Measurements from ENCODE around the gene AP2S1. TPM values are rescaled to one million over a fixed set of nuclear protein-coding genes. Genes with fewer than 3 reads are reported as not detected.

Gene AP2S1
- total and polyA plus RNA-seq, 2 of the 4 experiments (the other 2 are of a cell fraction), result 144 to 274 TPM

DNA sequence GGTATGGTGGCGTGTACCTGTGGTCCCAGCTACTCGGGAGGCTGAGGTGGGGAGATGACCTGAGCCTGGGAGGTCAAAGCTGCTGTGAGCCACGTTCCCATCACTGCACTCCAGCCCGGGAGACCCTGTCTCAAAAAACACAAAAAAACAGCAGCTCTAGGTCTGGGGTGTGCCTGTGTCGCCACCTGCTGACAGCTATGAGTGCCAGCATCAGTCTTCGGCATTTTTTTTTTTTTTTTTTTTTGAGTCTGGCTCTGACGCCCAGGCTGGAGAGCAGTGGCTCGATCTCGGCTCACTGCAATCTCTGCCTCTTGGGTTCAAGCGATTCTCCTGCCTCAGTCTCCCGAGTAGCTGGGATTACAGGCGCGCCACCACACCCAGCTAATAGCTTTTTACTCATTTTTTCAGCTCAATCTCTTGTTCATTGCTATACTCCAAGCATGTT lies 10.1 kb downstream of the AP2S1 start:
- H3K56ac ChIP-seq (ENCODE audit: extremely low read depth, insufficient read depth, low read length), result no peak overlapping the region
- H3K4me2 ChIP-seq (ENCODE audit: low read depth, low read length), result no peak overlapping the region
- H3K36me3 ChIP-seq (ENCODE audit: control insufficient read depth, insufficient read depth, low read length), result peaks cover 40% of the 10 kb centered on the region
- H3K14ac ChIP-seq (replicated peaks; ENCODE audit: low read depth, low read length), result no peak overlapping the region
- no peaks in the 10 kb centered on the region for H3K27me3 ChIP-seq (ENCODE audit: control insufficient read depth, insufficient read depth, low read length)
- H4K91ac ChIP-seq (ENCODE audit: insufficient read depth, low read depth, low read length), result no peak overlapping the region
- H2AK9ac ChIP-seq (replicated peaks; ENCODE audit: low read depth, low read length, poor library complexity), result peak overlapping the region; percentile 38
- CTCF ChIA-PET, result interaction anchor here (0.6 to 2.4 kb wide), 21 partner anchors 10 to 688 kb away, joined by 3 to 16 read pairs (median 4); partner anchors contain the start of gene SLC1A5
- no peak overlapping the region for H3K9ac ChIP-seq (ENCODE audit: low read depth, low read length)
- H3K4me3 ChIP-seq (ENCODE audit: insufficient read depth, low read depth, low read length), result no peak overlapping the region
- H4K5ac ChIP-seq (ENCODE audit: low read depth, low read length), result no peak overlapping the region
- POLR2A ChIA-PET (ENCODE audit: unreplicated experiment), result interaction anchor here (0.5 to 0.6 kb wide), 3 partner anchors 56 to 176 kb away, joined by 3 to 11 read pairs (median 4); no protein-coding TSS in a partner anchor
- no peak overlapping the region for H2AFZ ChIP-seq (replicated peaks; ENCODE audit: low read length, poor library complexity)
- H3K79me1 ChIP-seq (ENCODE audit: low read depth in 1 of 2, low read length in 2 of 2), result peaks cover 10 to 56% of the 10 kb centered on the region in 2 experiments
- H3K27ac ChIP-seq (ENCODE audit: insufficient read depth, low read length), result peak overlapping the region; percentile 56; the same call in 1 of the 2 replicates
- intact Hi-C loops (cut with micrococcal nuclease), result loop anchor here (1.0 kb wide), 2 partner anchors 52 to 83 kb away; partner anchors contain the start of gene SLC1A5
- 0% methylated on average over 2 of the region's 13 CpGs; no CpG with 5 or more reads in 1 of the 2 experiments for WGBS, 2 experiments (ENCODE audit: extremely low coverage in 2 of 2, insufficient read length in 1 of 2)
- no peaks in the 10 kb centered on the region for H3K9me3 ChIP-seq (ENCODE audit: control insufficient read depth, insufficient read depth, low read length)
- peaks cover 25% of the 10 kb centered on the region for H4K20me1 ChIP-seq (ENCODE audit: insufficient read depth, low read length)
- ATAC-seq (ENCODE audit: low read depth), result peak; percentile 68
- H2BK5ac ChIP-seq (ENCODE audit: low read depth, low read length, poor library complexity, severe bottlenecking), result peak overlapping the region; percentile 63
- H2AK5ac ChIP-seq (ENCODE audit: low read depth, low read length), result peak overlapping the region; percentile 91
- 0 out of 2 replicates have a peak, but pooled peaks cover 3% of the 10 kb centered on the region for H3K9me1 ChIP-seq (ENCODE audit: insufficient read depth, low read length)
- TF ChIP-seq MXI1 (IDR thresholded peaks at IDR 0.05; ENCODE audit: borderline replicate concordance, low read depth, low read length), result no peak
- TF ChIP-seq, protein P1, sequence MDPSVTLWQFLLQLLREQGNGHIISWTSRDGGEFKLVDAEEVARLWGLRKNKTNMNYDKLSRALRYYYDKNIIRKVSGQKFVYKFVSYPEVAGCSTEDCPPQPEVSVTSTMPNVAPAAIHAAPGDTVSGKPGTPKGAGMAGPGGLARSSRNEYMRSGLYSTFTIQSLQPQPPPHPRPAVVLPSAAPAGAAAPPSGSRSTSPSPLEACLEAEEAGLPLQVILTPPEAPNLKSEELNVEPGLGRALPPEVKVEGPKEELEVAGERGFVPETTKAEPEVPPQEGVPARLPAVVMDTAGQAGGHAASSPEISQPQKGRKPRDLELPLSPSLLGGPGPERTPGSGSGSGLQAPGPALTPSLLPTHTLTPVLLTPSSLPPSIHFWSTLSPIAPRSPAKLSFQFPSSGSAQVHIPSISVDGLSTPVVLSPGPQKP (IDR thresholded peaks at IDR 0.05; ENCODE audit: borderline replicate concordance, low read depth, low read length), result no peak
- TF ChIP-seq CEBPB (IDR thresholded peaks at IDR 0.05; ENCODE audit: low read depth, low read length), result no peak
- TF ChIP-seq RCOR1 (IDR thresholded peaks at IDR 0.05; ENCODE audit: insufficient replicate concordance, low read length), result no peak
- peak; percentile 88 for TF ChIP-seq SMC3 (IDR thresholded peaks at IDR 0.05; ENCODE audit: low read depth, low read length)
- TF ChIP-seq RFX5 (IDR thresholded peaks at IDR 0.05; ENCODE audit: low read depth, low read length), result no peak
- TF ChIP-seq MAZ (IDR thresholded peaks at IDR 0.05; ENCODE audit: borderline replicate concordance, low read depth, low read length), result 0 out of 2 replicates have a peak, but pooled peaks have one; percentile 16
- TF ChIP-seq, protein P2, sequence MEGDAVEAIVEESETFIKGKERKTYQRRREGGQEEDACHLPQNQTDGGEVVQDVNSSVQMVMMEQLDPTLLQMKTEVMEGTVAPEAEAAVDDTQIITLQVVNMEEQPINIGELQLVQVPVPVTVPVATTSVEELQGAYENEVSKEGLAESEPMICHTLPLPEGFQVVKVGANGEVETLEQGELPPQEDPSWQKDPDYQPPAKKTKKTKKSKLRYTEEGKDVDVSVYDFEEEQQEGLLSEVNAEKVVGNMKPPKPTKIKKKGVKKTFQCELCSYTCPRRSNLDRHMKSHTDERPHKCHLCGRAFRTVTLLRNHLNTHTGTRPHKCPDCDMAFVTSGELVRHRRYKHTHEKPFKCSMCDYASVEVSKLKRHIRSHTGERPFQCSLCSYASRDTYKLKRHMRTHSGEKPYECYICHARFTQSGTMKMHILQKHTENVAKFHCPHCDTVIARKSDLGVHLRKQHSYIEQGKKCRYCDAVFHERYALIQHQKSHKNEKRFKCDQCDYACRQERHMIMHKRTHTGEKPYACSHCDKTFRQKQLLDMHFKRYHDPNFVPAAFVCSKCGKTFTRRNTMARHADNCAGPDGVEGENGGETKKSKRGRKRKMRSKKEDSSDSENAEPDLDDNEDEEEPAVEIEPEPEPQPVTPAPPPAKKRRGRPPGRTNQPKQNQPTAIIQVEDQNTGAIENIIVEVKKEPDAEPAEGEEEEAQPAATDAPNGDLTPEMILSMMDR (conservative IDR thresholded peaks at IDR 0.05; ENCODE audit: low read depth, low read length), result peak; percentile 90
- TF ChIP-seq RAD21 (IDR thresholded peaks at IDR 0.05; ENCODE audit: low read length), result peak; percentile 88
- H2BK15ac ChIP-seq (ENCODE audit: low read depth, low read length), result no peak overlapping the region
- H4K8ac ChIP-seq (ENCODE audit: low read depth in 2 of 2, low read length in 2 of 2), result peak overlapping the region in 1 of 2 experiments; percentile 61; a peak in 2 of 4 replicates
- dilution Hi-C loops (cut with HindIII; ENCODE audit: low sequenced_read_pairs, unreplicated experiment), result no loop called here
- H2BK120ac ChIP-seq (ENCODE audit: low read depth, low read length), result peak overlapping the region; percentile 36; the same call in 1 of the 2 replicates
- 0 out of 2 replicates have a peak overlapping the region, but pooled peaks have one; percentile 40 for H3K23ac ChIP-seq (ENCODE audit: low read depth, low read length)
- peaks cover 7% of the 10 kb centered on the region for H3K4me1 ChIP-seq (ENCODE audit: control insufficient read depth, insufficient read depth, low read length)
- DNase-seq, result peak; percentile 70
- H2BK20ac ChIP-seq (ENCODE audit: low read depth, low read length), result 0 out of 2 replicates have a peak overlapping the region, but pooled peaks have one; percentile 45
- peak overlapping the region; percentile 76 for H3K4ac ChIP-seq (ENCODE audit: low read depth, low read length)
- H3K18ac ChIP-seq (ENCODE audit: low read depth, low read length), result no peak overlapping the region
- in situ Hi-C loops (cut with MboI; ENCODE audit: low sequenced_read_pairs), result loop anchor here (5.0 to 10.0 kb wide), 2 partner anchors 56 to 83 kb away; partner anchors contain the start of gene SLC1A5
- no TSS peak for BruUV-seq (replicated peaks)

Data from IMR-90 (cell line).